Keratinocyte (primary cell): ENCODE data around the gene CPN2. TPM values are rescaled to one million over a fixed set of nuclear protein-coding genes. Genes with fewer than 3 reads are reported as not detected.

Experiments
- DNase-seq: peaks from one replicate; pipeline ENCODE4 v3.0.0-alpha.2; 2011; ENCODE audit warnings: low read depth, missing footprints, low spot score
- FAIRE-seq: peaks from 2 replicates; lab custom pipeline; 2011; peaks lifted over from hg19 to GRCh38; lab: Jason Lieb, UNC
- H2AFZ ChIP-seq: 2 replicates; pipeline ENCODE4 v1.6.0; 2012; ENCODE audit warnings: low read length, control low read depth, inconsistent platforms; ENCODE audit not compliant: control insufficient read depth
- H3K27ac ChIP-seq: 2 replicates; pipeline ENCODE4 v1.5.1; 2011; ENCODE audit warnings: low read length; ENCODE audit not compliant: control insufficient read depth, insufficient read depth
- H3K27me3 ChIP-seq: 3 replicates; pipeline ENCODE4 v1.6.0; 2011; ENCODE audit warnings: low read length; ENCODE audit not compliant: control insufficient read depth, insufficient read depth; ENCODE audit errors: extremely low read depth
- H3K36me3 ChIP-seq, 2 experiments: 2 replicates in 1 of 2; 3 replicates in 1 of 2; pipeline ENCODE4 v1.5.1; 2011; ENCODE audit warnings: low read length in 2 of 2, mild to moderate bottlenecking in 1 of 2; ENCODE audit not compliant: control insufficient read depth in 2 of 2, insufficient read depth in 2 of 2; ENCODE audit errors: extremely low read depth in 1 of 2
- H3K4me1 ChIP-seq: 3 replicates; pipeline ENCODE4 v1.5.1; 2011; ENCODE audit warnings: low read length; ENCODE audit not compliant: control insufficient read depth, insufficient read depth; ENCODE audit errors: extremely low read depth
- H3K4me2 ChIP-seq: 3 replicates; pipeline ENCODE4 v1.6.0; 2011; ENCODE audit warnings: low read depth, low read length; ENCODE audit not compliant: control insufficient read depth, insufficient read depth; ENCODE audit errors: extremely low read depth
- H3K4me3 ChIP-seq, 3 experiments: fragments of 200-600 bp in 1 of 3; sonication (generic) in 1 of 3; 2 replicates in 2 of 3; 3 replicates in 1 of 3; pipeline ENCODE4 v1.5.1; 2011 to 2016; ENCODE audit warnings: low read length in 3 of 3, mild to moderate bottlenecking in 3 of 3, control low read depth in 2 of 3, inconsistent platforms in 1 of 3, low read depth in 1 of 3, mixed read lengths in 1 of 3, mixed run types in 1 of 3, moderate library complexity in 1 of 3; ENCODE audit not compliant: control insufficient read depth in 2 of 3, insufficient read depth in 2 of 3; ENCODE audit errors: extremely low read depth in 1 of 3
- H3K79me2 ChIP-seq: 2 replicates; pipeline ENCODE4 v1.6.0; 2012; ENCODE audit warnings: low read length; ENCODE audit not compliant: control insufficient read depth, insufficient read depth
- H3K9ac ChIP-seq: 3 replicates; pipeline ENCODE4 v1.6.0; 2011; ENCODE audit warnings: low read length; ENCODE audit not compliant: control insufficient read depth, insufficient read depth; ENCODE audit errors: extremely low read depth
- H3K9me1 ChIP-seq: 3 replicates; pipeline ENCODE4 v1.6.0; 2011; ENCODE audit warnings: low read length; ENCODE audit not compliant: control insufficient read depth, insufficient read depth; ENCODE audit errors: extremely low read depth
- H3K9me3 ChIP-seq: 2 replicates; pipeline ENCODE4 v1.5.1; 2012; ENCODE audit warnings: low read depth, low read length; ENCODE audit not compliant: control insufficient read depth
- H4K20me1 ChIP-seq: 3 replicates; pipeline ENCODE4 v1.6.0; 2011; ENCODE audit warnings: low read length; ENCODE audit not compliant: control insufficient read depth, insufficient read depth; ENCODE audit errors: extremely low read depth
- EZH2 ChIP-seq: IDR thresholded peaks from one replicate; pipeline ENCODE4 v1.6.1; 2012; ENCODE audit warnings: inconsistent platforms, mild to moderate bottlenecking, low read length, moderate library complexity
- dilution Hi-C: fragments of 300-500 bp; cut with MboI; formaldehyde crosslinking; loops from one replicate; pipeline ENCODE4 v1.7.0; 2020; ENCODE audit warnings: low sequenced_read_pairs; ENCODE audit not compliant: extremely low pct_ligation_motif_present
- polyA plus RNA-seq, 5 experiments: library from polyadenylated mRNA; depleted of rRNA in 3 of 5; stranded (reverse) in 3 of 5; stranded (forward) in 1 of 5; unstranded in 1 of 5; fragments of >200 nt; gene quantifications; 1 replicate in 1 of 5; 2 replicates in 3 of 5; 3 replicates in 1 of 5; pipeline versions ENCODE4 v1.2.1 to v1.2.3, GENCODE V29; 2011 to 2012; ENCODE audit warnings: missing spikeins in 2 of 5, low read depth in 1 of 5, low replicate concordance in 1 of 5
- TF ChIP-seq, protein P1 (sequence below), 3 experiments: IDR thresholded peaks in 1 of 3; conservative IDR thresholded peaks in 1 of 3; optimal IDR thresholded peaks in 1 of 3; 2 replicates in 2 of 3; 3 replicates in 1 of 3; pipeline versions ENCODE3 to v1.5.1; 2011; ENCODE audit warnings: low read length in 3 of 3, mild to moderate bottlenecking in 3 of 3, moderate library complexity in 2 of 3, control low read depth in 1 of 3, inconsistent platforms in 1 of 3; ENCODE audit not compliant: insufficient read depth in 2 of 3; ENCODE audit errors: extremely low read depth in 1 of 3

Gene CPN2
- polyA plus RNA-seq, 1 donor (not counting 4 experiments of a cell fraction or from before 2014, with no cell fraction given) = not detected

DNA sequence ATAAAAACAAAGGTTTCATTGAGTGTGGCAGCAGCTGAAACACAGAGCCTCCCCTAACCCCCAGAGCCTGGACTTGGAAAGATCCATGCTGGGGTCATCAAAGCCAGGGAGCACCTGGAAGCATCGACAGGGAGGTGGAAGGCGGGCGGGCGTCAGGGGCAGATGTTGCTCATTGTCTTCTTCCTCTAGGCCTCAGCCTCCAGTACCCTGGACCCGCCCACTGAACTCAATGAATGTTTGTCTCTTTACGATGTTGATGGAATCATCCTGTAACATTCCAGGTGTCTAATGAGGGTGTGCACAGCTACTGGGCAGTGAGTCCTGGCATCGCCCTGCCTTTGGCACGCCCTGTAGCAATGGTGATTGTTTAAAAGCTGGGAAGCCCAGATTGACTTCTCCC, 38.1 kb upstream of the CPN2 start:
- Histone ChIP-seq H3K79me2 (no peaks in the 10 kb centered on the region), H3K27ac (no peak overlapping the region), H3K36me3 (no peaks in the 10 kb centered on the region), H3K9ac (no peak overlapping the region), H3K9me1 (no peaks in the 10 kb centered on the region), H4K20me1 (no peaks in the 10 kb centered on the region), H2AFZ (no peak overlapping the region), H3K27me3 (peaks cover 12% of the 10 kb centered on the region), H3K4me2 (no peak overlapping the region), H3K4me3 (no peak overlapping the region), H3K9me3 (peaks cover 2% of the 10 kb centered on the region), H3K4me1 (no peaks in the 10 kb centered on the region)
- TF ChIP-seq, protein P1, sequence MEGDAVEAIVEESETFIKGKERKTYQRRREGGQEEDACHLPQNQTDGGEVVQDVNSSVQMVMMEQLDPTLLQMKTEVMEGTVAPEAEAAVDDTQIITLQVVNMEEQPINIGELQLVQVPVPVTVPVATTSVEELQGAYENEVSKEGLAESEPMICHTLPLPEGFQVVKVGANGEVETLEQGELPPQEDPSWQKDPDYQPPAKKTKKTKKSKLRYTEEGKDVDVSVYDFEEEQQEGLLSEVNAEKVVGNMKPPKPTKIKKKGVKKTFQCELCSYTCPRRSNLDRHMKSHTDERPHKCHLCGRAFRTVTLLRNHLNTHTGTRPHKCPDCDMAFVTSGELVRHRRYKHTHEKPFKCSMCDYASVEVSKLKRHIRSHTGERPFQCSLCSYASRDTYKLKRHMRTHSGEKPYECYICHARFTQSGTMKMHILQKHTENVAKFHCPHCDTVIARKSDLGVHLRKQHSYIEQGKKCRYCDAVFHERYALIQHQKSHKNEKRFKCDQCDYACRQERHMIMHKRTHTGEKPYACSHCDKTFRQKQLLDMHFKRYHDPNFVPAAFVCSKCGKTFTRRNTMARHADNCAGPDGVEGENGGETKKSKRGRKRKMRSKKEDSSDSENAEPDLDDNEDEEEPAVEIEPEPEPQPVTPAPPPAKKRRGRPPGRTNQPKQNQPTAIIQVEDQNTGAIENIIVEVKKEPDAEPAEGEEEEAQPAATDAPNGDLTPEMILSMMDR (optimal IDR thresholded peaks at IDR 0.05 in 1 of 3, IDR thresholded peaks at IDR 0.05 in 1 of 3, conservative IDR thresholded peaks at IDR 0.05 in 1 of 3; ENCODE audit: extremely low read depth in 1 of 3, insufficient read depth in 2 of 3, low read length in 3 of 3) = no peak
- dilution Hi-C loops = no loop called here
- DNase-seq = no peak
- no peak for FAIRE-seq

DNA sequence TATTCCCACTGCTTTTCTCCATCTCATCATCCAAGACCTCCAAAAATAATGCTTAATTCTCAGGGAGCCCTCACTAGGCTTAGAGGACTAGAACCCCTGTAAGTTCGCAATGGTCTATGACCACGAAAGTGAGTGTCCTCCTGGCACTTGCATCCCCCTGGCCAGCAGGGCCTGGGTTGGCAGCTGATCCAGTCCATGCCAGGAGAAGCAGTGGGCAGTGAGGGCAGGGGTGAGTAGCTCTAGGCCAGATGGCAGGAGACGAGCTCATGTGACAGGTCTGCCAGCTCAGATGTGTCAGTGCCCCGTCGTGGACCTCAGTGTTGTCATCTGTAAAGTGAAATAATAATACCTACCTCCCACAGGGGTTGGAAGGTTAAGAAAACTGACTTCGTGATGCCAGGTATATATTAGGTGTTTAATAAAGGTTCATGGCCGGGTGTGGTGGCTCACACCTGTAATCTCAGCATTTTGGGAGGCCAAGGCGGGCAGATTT, 36.8 kb upstream of the CPN2 start:
- H3K27ac ChIP-seq = no peak overlapping the region
- no peaks in the 10 kb centered on the region for H3K36me3 ChIP-seq
- H3K4me1 ChIP-seq = no peaks in the 10 kb centered on the region
- H3K27me3 ChIP-seq = peaks cover 12% of the 10 kb centered on the region
- dilution Hi-C loops = no loop called here
- no peaks in the 10 kb centered on the region for H4K20me1 ChIP-seq
- H3K9ac ChIP-seq = no peak overlapping the region
- no peak for FAIRE-seq
- H3K9me1 ChIP-seq = no peaks in the 10 kb centered on the region
- no peak overlapping the region for H2AFZ ChIP-seq
- H3K9me3 ChIP-seq = peaks cover 2% of the 10 kb centered on the region
- TF ChIP-seq, protein P1 (optimal IDR thresholded peaks at IDR 0.05 in 1 of 3, IDR thresholded peaks at IDR 0.05 in 1 of 3, conservative IDR thresholded peaks at IDR 0.05 in 1 of 3; ENCODE audit: extremely low read depth in 1 of 3, insufficient read depth in 2 of 3, low read length in 3 of 3) = no peak
- no peak for TF ChIP-seq EZH2
- H3K79me2 ChIP-seq = no peaks in the 10 kb centered on the region
- no peak overlapping the region for H3K4me3 ChIP-seq
- no peak overlapping the region for H3K4me2 ChIP-seq
- DNase-seq = no peak
